Left lobe of liver (tissue), 2 donors: ENCODE measurements around the gene ZFP28. TPM values are rescaled to one million over a fixed set of nuclear protein-coding genes. Genes with fewer than 3 reads are reported as not detected.
A peak's percentile ranks its signal among the peaks of the same experiment; 100 is the strongest.

Source experiments
- ATAC-seq: fragments of 200-7000 bp; cut with Tn5 transposase; one replicate; pipeline ENCODE4 v1.9.1; 2020; ENCODE audit warnings: mild to moderate bottlenecking, moderate library complexity
- DNase-seq: peaks from one replicate; pipeline ENCODE4 v3.0.0-alpha.2; 2020; ENCODE audit warnings: low spot score
- total RNA-seq: library from RNA; stranded (reverse); gene quantifications from one replicate; pipeline ENCODE4 v1.2.1, GENCODE V29; 2021
- donor health status: DM: no; HTN: no; CAD: no; lungs with moderate emphysema.
- donor health status: DM: no; HTN: yes; CAD: no.

ZFP28 gene
- total RNA-seq, 1 donor from 2014 or later: 0.45 TPM

DNA sequence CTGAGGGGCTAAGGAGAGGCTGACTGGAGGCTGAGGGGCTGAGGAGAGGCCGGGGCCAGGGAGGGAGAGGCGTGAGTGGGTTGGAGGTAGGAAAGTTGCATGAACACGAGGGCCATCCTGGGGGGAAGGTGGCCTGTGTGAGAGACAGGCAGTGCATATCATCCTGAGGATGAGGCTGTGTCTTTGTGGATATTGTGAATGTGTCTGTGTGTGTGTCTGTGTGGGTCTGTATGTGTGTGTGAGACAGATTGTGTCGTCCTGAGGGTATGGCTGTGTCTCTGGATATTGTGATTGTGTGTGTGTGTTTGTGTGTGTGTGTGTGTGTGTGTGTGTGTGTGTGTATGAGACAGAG, 56.8 kb downstream of the ZFP28 start:
- ATAC-seq: peak; percentile 39
- DNase-seq: no peak

DNA sequence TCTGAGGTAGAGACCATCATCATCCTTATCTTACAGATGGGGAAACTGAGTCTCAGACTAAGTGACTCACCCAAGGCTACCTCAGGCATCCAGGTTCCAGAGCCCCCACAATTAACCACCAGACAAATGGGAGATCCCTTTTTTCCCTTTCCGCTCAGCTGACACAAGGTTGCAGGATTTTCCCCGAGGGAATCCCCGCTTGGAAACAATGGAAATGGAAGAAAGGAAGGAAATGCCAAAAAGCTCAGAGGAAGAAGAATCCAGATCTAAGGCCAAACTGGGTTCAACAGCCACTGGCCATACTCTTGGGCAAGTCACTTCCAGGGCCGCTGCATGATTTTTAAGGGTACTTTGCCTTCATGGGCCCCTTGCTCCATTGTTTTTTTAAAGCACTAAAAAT, 57.9 kb downstream of the ZFP28 start:
- no peak for DNase-seq
- no peak for ATAC-seq

DNA sequence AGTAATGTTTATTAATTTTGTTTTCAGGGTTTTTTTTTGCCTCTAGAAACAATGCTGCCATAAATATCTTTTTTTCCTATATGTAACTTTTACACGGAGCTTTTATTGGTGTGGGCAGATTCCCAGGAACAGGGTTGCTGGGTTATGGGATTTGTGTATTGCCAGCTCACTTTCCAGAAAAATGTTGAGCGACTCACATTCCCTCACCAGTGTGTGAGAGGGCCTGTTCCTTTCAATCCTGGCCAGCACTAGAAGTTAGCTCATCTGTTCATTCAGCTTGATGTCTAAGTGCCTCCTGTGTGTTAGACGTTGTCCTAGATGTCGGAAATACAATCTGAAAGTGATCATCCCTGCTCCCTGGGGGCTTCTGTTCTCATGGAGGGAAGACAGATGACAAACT, 58.9 kb downstream of the ZFP28 start:
- ATAC-seq (no peak), DNase-seq (no peak)

DNA sequence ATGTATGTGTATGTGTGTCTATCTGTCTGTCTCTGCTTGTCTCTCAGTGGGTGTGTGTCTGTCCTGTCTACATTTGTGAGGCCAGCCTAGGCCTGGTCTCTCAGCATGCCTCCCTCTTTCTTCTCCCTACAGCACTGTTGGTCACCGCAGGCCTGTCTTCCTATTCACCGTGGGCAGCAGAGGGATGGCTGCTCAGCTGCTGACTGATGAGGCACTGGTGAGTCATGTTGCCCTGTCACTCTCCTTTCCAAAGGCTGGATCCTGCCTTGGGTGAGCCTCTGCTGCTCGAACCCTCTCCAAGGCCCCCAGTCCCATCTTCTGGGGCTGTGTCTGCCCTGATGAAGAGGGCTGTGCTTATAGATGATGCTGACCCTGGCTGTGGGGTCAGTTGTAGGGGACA, 62.6 kb downstream of the ZFP28 start:
- no peak for DNase-seq
- no peak for ATAC-seq

DNA sequence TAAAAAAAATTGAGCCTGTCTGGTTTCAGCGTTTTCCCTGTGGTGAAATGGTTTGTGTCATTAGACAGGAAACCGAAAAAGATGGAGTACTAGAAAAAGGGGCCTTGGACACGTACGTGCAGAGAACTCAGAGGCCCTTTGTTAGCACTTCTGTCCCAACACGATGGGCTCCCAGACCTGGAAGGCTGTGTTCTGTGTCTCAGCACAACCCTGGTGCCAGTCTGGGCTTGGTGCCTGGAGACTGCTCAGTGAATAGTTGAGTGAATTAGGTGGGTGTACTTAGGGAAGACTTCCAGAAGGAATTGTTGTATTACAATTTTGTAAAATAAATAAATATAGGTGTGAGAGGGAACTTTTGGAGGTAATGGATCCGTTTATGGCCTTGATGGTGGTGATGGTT, 65.1 kb downstream of the ZFP28 start:
- no peak for ATAC-seq
- DNase-seq: no peak

Other genes starting within 250 kb of the ZFP28 start
- gene ZSCAN5A, start 224.1 kb upstream of the ZFP28 start, total RNA-seq: 4.3 TPM
- 1.2 TPM for gene ZNF582, start 145.4 kb upstream of the ZFP28 start, total RNA-seq
- gene ZNF583, start 134.6 kb upstream of the ZFP28 start, total RNA-seq: 1.1 TPM
- 0.63 TPM for gene ZNF667, start 61.6 kb upstream of the ZFP28 start, total RNA-seq
- 1.3 TPM for gene ZNF471, start 31.1 kb upstream of the ZFP28 start, total RNA-seq
- gene ZNF470, start 28.5 kb downstream of the ZFP28 start, total RNA-seq: 2.7 TPM
- 1.8 TPM for gene ZNF71, start 56.4 kb downstream of the ZFP28 start, total RNA-seq
- gene SMIM17, start 104.2 kb downstream of the ZFP28 start, total RNA-seq: not detected
- 0.58 TPM for gene ZNF835, start 132.8 kb downstream of the ZFP28 start, total RNA-seq